ENCODE results near the gene RPS25.
"Not testable (repeated sequence)": the region's sequence is repeated elsewhere in the genome, so short reads cannot be mapped to it uniquely, and the experiment has no call there.

Gene RPS25

GRCh38 chr11:119021631-119022030 lies 3.5 kb upstream of the RPS25 start:
- peaks cover 1% of the 10 kb centered on the region; the same call in 1 of the 2 replicates for H3K36me3 ChIP-seq (replicated peaks; ENCODE audit: insufficient read depth, low read length)
- H3K4me2 ChIP-seq (ENCODE audit: low read depth, low read length), result peak overlapping the region; percentile 41; the same call in 1 of the 2 replicates

GRCh38 chr11:119019996-119020395 lies 1.9 kb upstream of the RPS25 start:
- Histone ChIP-seq H3K79me2 (ENCODE audit: low read length) (peaks cover 88% of the 10 kb centered on the region), H3K4me1 (ENCODE audit: low read length) (peaks cover 50% of the 10 kb centered on the region), H3K4me3 (ENCODE audit: low read length) (peak overlapping the region; percentile 97)

More at GRCh38 chr11:119021631-119022030, 3.5 kb upstream of the RPS25 start:
- Histone ChIP-seq H3K9me2 (replicated peaks; ENCODE audit: insufficient read depth, low read length) (no peaks in the 10 kb centered on the region), H3K9ac (ENCODE audit: low read length) (no peak overlapping the region), H3K27ac (ENCODE audit: low read length) (peak overlapping the region; percentile 92; the same call in 1 of the 2 replicates), H3K9me3 (replicated peaks; ENCODE audit: insufficient read depth, low read length) (no peaks in the 10 kb centered on the region), H3F3A (ENCODE audit: insufficient read depth, low read length) (peaks cover 51% of the 10 kb centered on the region), H2AFZ (ENCODE audit: low read length) (no peak overlapping the region), H4K20me1 (ENCODE audit: insufficient read depth, low read length) (0 out of 2 replicates have a peak, but pooled peaks cover 3% of the 10 kb centered on the region), H3K27me3 (replicated peaks; ENCODE audit: insufficient read depth, low read length) (no peaks in the 10 kb centered on the region), H3K79me2 (ENCODE audit: low read length) (peaks cover 88% of the 10 kb centered on the region), H3K4me1 (ENCODE audit: low read length) (peaks cover 49% of the 10 kb centered on the region), H3K4me3 (ENCODE audit: low read length) (no peak overlapping the region)
- DNase-seq, result no peak
- TF ChIP-seq CTCF (IDR thresholded peaks at IDR 0.05; ENCODE audit: low read length) (no peak), EZH2phosphoT487 (IDR thresholded peaks at IDR 0.05; ENCODE audit: low read length) (no peak), EZH2 (optimal IDR thresholded peaks at IDR 0.05; ENCODE audit: low read depth, low read length) (no peak)

GRCh38 chr11:119017377-119017776 lies 766 bp downstream of the RPS25 start:
- not testable (repeated sequence) for H3K27me3 ChIP-seq (replicated peaks; ENCODE audit: insufficient read depth, low read length); H3K9me3 ChIP-seq (replicated peaks; ENCODE audit: insufficient read depth, low read length); H2AFZ ChIP-seq (ENCODE audit: low read length); H3K9me2 ChIP-seq (replicated peaks; ENCODE audit: insufficient read depth, low read length); DNase-seq; H4K20me1 ChIP-seq (ENCODE audit: insufficient read depth, low read length)
- H3K9ac ChIP-seq (ENCODE audit: low read length), result peak overlapping the region; percentile 92
- H3K79me2 ChIP-seq (ENCODE audit: low read length), result peaks cover 70% of the 10 kb centered on the region
- H3K4me2 ChIP-seq (ENCODE audit: low read depth, low read length), result peak overlapping the region; percentile 73
- peak overlapping the region; percentile 97 for H3K4me3 ChIP-seq (ENCODE audit: low read length)
- H3K27ac ChIP-seq (ENCODE audit: low read length), result peak overlapping the region; percentile 93; the same call in 1 of the 2 replicates
- H3F3A ChIP-seq (ENCODE audit: insufficient read depth, low read length), result peaks cover 70% of the 10 kb centered on the region
- peaks cover 29% of the 10 kb centered on the region for H3K4me1 ChIP-seq (ENCODE audit: low read length)
- peaks cover 12% of the 10 kb centered on the region for H3K36me3 ChIP-seq (replicated peaks; ENCODE audit: insufficient read depth, low read length)

More at GRCh38 chr11:119019996-119020395, 1.9 kb upstream of the RPS25 start:
- 0 out of 2 replicates have a peak, but pooled peaks cover 3% of the 10 kb centered on the region for H4K20me1 ChIP-seq (ENCODE audit: insufficient read depth, low read length)
- H3K27ac ChIP-seq (ENCODE audit: low read length), result peak overlapping the region; percentile 93; the same call in 1 of the 2 replicates
- peaks cover 12% of the 10 kb centered on the region for H3K36me3 ChIP-seq (replicated peaks; ENCODE audit: insufficient read depth, low read length)
- no peaks in the 10 kb centered on the region for H3K9me2 ChIP-seq (replicated peaks; ENCODE audit: insufficient read depth, low read length)
- no peak overlapping the region for H2AFZ ChIP-seq (ENCODE audit: low read length)
- peak overlapping the region; percentile 95 for H3K4me2 ChIP-seq (ENCODE audit: low read depth, low read length)
- H3K9ac ChIP-seq (ENCODE audit: low read length), result peak overlapping the region; percentile 92; the same call in 1 of the 2 replicates
- TF ChIP-seq EZH2phosphoT487 (IDR thresholded peaks at IDR 0.05; ENCODE audit: low read length), result no peak
- no peak for TF ChIP-seq EZH2 (optimal IDR thresholded peaks at IDR 0.05; ENCODE audit: low read depth, low read length)
- TF ChIP-seq CTCF (IDR thresholded peaks at IDR 0.05; ENCODE audit: low read length), result no peak
- H3F3A ChIP-seq (ENCODE audit: insufficient read depth, low read length), result peaks cover 67% of the 10 kb centered on the region
- no peaks in the 10 kb centered on the region for H3K9me3 ChIP-seq (replicated peaks; ENCODE audit: insufficient read depth, low read length)
- no peak for DNase-seq
- H3K27me3 ChIP-seq (replicated peaks; ENCODE audit: insufficient read depth, low read length), result no peaks in the 10 kb centered on the region
